HG02763 (cell line): ENCODE results near the gene DHX15.

Source experiments
- ATAC-seq: cut with Tn5 transposase; IDR thresholded peaks from one replicate; pipeline ENCODE4 v1.9.1; 2021; ENCODE audit warnings: mild to moderate bottlenecking, moderate library complexity; ENCODE audit not compliant: unreplicated experiment

DHX15 gene

GRCh38 chr4:24583451-24584210 is 723 bp downstream of the DHX15 start:
- peak; percentile 24 for ATAC-seq

- no peak for ATAC-seq
Observed at GRCh38 chr4:24582235-24582832, 2.0 kb downstream of the DHX15 start.

- no peak for ATAC-seq
Observed at GRCh38 chr4:24578364-24578763, 6.0 kb downstream of the DHX15 start.

- ATAC-seq: no peak
Observed at GRCh38 chr4:24576276-24576675, 8.1 kb downstream of the DHX15 start.

- no peak for ATAC-seq
Observed at GRCh38 chr4:24574236-24574635, 10.1 kb downstream of the DHX15 start.

- ATAC-seq: no peak
Observed at GRCh38 chr4:24573582-24573981, 10.8 kb downstream of the DHX15 start.

GRCh38 chr4:24570574-24571236 is 13.6 kb downstream of the DHX15 start:
- ATAC-seq: no peak

GRCh38 chr4:24570172-24570571 is 14.2 kb downstream of the DHX15 start:
- ATAC-seq: no peak

- no peak for ATAC-seq
Observed at GRCh38 chr4:24569662-24570061, 14.7 kb downstream of the DHX15 start.

GRCh38 chr4:24568425-24568824 is 15.9 kb downstream of the DHX15 start:
- no peak for ATAC-seq

GRCh38 chr4:24565054-24565453 is 19.3 kb downstream of the DHX15 start:
- ATAC-seq: no peak

- no peak for ATAC-seq
Observed at GRCh38 chr4:24564488-24564887, 19.9 kb downstream of the DHX15 start.

GRCh38 chr4:24561438-24562139 is 22.8 kb downstream of the DHX15 start:
- no peak for ATAC-seq

GRCh38 chr4:24560868-24561368 is 23.4 kb downstream of the DHX15 start:
- no peak for ATAC-seq

- ATAC-seq: no peak
Observed at GRCh38 chr4:24559889-24560288, 24.5 kb downstream of the DHX15 start.

GRCh38 chr4:24559032-24559821 is 25.1 kb downstream of the DHX15 start:
- ATAC-seq: no peak

GRCh38 chr4:24557026-24558025 is 27.0 kb downstream of the DHX15 start:
- no peak for ATAC-seq

- no peak for ATAC-seq
Observed at GRCh38 chr4:24551492-24552289, 32.7 kb downstream of the DHX15 start.
